Measurements from ENCODE around the gene ALK.

DNA sequence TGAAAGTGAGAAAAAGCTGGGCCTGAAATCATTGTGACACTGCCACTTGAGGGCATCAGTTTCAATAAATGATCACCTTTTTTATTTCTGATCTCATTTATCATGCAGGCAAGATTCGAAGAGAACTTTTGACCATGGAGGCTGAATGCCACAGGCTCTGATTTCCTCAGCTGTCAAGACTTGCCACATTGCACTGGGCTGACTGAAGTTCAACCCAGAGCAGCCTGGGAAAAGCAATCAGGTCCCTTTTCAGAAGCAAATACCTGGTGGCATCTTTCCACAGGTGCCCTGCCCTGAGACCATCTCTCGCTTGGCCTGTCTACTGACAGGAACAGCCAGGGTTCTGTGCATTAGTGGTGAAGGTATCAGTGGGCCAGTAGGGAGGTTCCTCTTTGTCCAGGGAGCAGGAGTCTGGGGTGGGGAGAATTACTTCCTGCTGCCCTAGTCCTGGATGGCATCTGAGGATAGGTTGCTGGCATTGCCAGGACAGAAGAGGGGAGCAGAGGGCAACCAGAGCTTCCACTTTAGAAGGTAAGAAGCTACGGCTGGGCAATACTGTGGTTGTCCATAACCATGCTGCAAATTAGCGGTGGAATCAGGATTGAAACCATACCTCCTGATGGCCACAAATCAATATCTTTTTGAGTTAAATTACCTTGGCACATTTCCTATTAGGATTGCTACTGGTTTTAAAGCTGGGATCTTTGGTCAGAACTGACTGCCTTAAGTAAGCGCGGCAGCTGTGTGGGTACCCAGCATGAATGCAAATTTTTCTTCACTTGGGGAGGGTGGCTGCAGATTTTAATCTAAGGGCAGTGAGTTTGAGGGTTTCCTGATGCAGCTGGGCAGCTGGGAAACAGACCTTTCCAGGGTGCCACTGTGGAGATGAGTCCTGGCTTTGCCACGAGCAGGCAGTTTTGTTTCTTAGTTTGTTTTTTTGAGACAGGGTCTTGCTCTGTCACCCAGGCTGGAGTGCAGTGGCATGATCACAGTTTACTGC is 394.5 kb downstream of the ALK start:
- TF ChIP-seq GATA3 (IDR thresholded peaks at IDR 0.05; ENCODE audit: low read depth, low read length) = peak; percentile 68
- TF ChIP-seq GATA2 (IDR thresholded peaks at IDR 0.05; ENCODE audit: low read depth, low read length) = peak; percentile 90
